MM.1S (cell line): Measurements from ENCODE around the gene PCCA.

Experiments
- DNase-seq: peaks from one replicate; pipeline ENCODE4 v3.0.0-alpha.2; 2015
- H2AFZ ChIP-seq: fragments of 300-600 bp; sonication (generic); 2 replicates; pipeline ENCODE4 v1.6.0; 2016; ENCODE audit warnings: antibody characterized with exemption, low read length
- H3F3A ChIP-seq: fragments of 300-600 bp; sonication (generic); 2 replicates; pipeline ENCODE4 v1.6.1; 2016; ENCODE audit warnings: mild to moderate bottlenecking, antibody characterized with exemption, low read length, moderate library complexity, mixed read lengths; ENCODE audit not compliant: insufficient read depth
- H3K27ac ChIP-seq: fragments of 300-600 bp; sonication (generic); 2 replicates; pipeline ENCODE4 v1.5.1; 2016; ENCODE audit warnings: mild to moderate bottlenecking, low read length
- H3K27me3 ChIP-seq: fragments of 300-600 bp; sonication (generic); replicated peaks from 2 replicates; pipeline ENCODE4 v1.6.0; 2016; ENCODE audit warnings: low read length; ENCODE audit not compliant: insufficient read depth
- H3K36me3 ChIP-seq: fragments of 300-600 bp; sonication (generic); replicated peaks from 2 replicates; pipeline ENCODE4 v1.6.1; 2016; ENCODE audit warnings: mild to moderate bottlenecking, low read length, mixed read lengths; ENCODE audit not compliant: insufficient read depth
- H3K4me1 ChIP-seq: fragments of 300-600 bp; sonication (generic); 2 replicates; pipeline ENCODE4 v1.6.1; 2016; ENCODE audit warnings: low read length, mixed read lengths
- H3K4me2 ChIP-seq: fragments of 300-600 bp; sonication (generic); 2 replicates; pipeline ENCODE4 v1.6.0; 2016; ENCODE audit warnings: low read depth, low read length
- H3K4me3 ChIP-seq: fragments of 300-600 bp; sonication (generic); 2 replicates; pipeline ENCODE4 v1.5.1; 2016; ENCODE audit warnings: low read length, mixed read lengths
- H3K79me2 ChIP-seq: fragments of 300-600 bp; sonication (generic); 2 replicates; pipeline ENCODE4 v1.6.1; 2016; ENCODE audit warnings: mixed run types, low read length, mixed read lengths
- H3K9ac ChIP-seq: fragments of 300-600 bp; sonication (generic); 2 replicates; pipeline ENCODE4 v1.6.1; 2016; ENCODE audit warnings: low read length, mixed read lengths
- H3K9me2 ChIP-seq: fragments of 300-600 bp; sonication (generic); replicated peaks from 2 replicates; pipeline ENCODE4 v1.6.1; 2016; ENCODE audit warnings: mild to moderate bottlenecking, low read length, mixed read lengths; ENCODE audit not compliant: insufficient read depth
- H3K9me3 ChIP-seq: fragments of 300-600 bp; sonication (generic); replicated peaks from 2 replicates; pipeline ENCODE4 v1.6.1; 2016; ENCODE audit warnings: mild to moderate bottlenecking, low read length, mixed read lengths; ENCODE audit not compliant: insufficient read depth
- H4K20me1 ChIP-seq: fragments of 300-600 bp; sonication (generic); 2 replicates; pipeline ENCODE4 v1.6.1; 2016; ENCODE audit warnings: mild to moderate bottlenecking, low read length, moderate library complexity, mixed read lengths; ENCODE audit not compliant: insufficient read depth
- EZH2 ChIP-seq: fragments of 300-600 bp; sonication (generic); optimal IDR thresholded peaks from 2 replicates; pipeline ENCODE3; 2017; ENCODE audit warnings: low read depth, mild to moderate bottlenecking, antibody characterized with exemption, low read length, mixed read lengths
- EZH2phosphoT487 ChIP-seq: fragments of 300-600 bp; sonication (generic); IDR thresholded peaks from 2 replicates; pipeline ENCODE4 v1.6.1; 2018; ENCODE audit warnings: antibody characterized with exemption, low read length
- TF ChIP-seq, protein P1 (sequence below): fragments of 300-600 bp; sonication (generic); IDR thresholded peaks from 2 replicates; pipeline ENCODE4 v1.5.1; 2016; ENCODE audit warnings: antibody characterized with exemption, low read length, mixed read lengths

The PCCA gene

DNA sequence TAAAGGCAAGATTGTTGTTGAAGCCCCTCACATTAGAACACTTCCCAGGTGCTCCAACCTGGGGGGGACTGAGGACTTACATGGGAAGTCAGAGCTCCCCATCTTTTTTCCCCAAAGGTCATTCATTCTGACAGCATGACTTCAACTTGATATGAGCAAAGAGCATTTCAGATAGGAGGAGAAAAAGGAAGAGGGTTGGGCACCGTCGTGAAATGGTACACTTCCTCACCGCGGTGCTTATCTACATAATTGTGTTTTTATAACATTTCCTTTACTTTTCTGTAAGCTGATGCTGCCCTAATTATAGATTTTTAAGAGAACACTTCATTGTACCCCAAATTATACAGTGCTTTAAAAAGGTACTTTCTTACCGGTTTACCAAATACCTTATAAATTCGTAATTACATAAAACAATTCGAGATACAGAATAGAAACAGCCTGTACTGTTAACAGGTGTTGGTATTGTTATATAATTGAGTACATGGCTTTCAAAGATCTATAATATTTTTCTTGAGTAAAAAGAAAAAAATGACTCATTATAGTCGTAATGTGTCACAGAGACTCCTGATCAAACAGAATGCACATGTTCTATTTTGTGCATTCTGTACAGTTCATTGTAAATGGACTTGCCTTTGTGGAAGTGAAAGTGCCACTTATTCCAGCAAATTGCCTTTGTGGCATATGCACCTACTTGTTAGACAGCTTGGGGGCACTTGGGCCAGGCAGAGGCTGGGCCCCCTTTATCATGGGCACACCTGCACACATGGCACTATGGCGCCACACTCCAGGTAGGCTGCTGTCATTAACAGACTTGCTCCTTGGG lies 417.9 kb downstream of the PCCA start:
- H3K4me3 ChIP-seq = 0 out of 2 replicates have a peak overlapping the region, but pooled peaks have one; percentile 10
- peak overlapping the region; percentile 12; the same call in 1 of the 2 replicates for H3K27ac ChIP-seq
- no peaks in the 10 kb centered on the region for H3K27me3 ChIP-seq
- TF ChIP-seq EZH2 (no peak), EZH2phosphoT487 (no peak)
- TF ChIP-seq, protein P1, sequence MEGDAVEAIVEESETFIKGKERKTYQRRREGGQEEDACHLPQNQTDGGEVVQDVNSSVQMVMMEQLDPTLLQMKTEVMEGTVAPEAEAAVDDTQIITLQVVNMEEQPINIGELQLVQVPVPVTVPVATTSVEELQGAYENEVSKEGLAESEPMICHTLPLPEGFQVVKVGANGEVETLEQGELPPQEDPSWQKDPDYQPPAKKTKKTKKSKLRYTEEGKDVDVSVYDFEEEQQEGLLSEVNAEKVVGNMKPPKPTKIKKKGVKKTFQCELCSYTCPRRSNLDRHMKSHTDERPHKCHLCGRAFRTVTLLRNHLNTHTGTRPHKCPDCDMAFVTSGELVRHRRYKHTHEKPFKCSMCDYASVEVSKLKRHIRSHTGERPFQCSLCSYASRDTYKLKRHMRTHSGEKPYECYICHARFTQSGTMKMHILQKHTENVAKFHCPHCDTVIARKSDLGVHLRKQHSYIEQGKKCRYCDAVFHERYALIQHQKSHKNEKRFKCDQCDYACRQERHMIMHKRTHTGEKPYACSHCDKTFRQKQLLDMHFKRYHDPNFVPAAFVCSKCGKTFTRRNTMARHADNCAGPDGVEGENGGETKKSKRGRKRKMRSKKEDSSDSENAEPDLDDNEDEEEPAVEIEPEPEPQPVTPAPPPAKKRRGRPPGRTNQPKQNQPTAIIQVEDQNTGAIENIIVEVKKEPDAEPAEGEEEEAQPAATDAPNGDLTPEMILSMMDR = no peak
- H3K4me2 ChIP-seq = peak overlapping the region; percentile 45; the same call in 1 of the 2 replicates
- H3K9me2 ChIP-seq = no peaks in the 10 kb centered on the region
- DNase-seq = no peak
- H2AFZ ChIP-seq = no peak overlapping the region
- no peaks in the 10 kb centered on the region for H3K79me2 ChIP-seq
- no peak overlapping the region for H3K9ac ChIP-seq
- H3F3A ChIP-seq = no peaks in the 10 kb centered on the region
- no peaks in the 10 kb centered on the region for H3K9me3 ChIP-seq
- no peaks in the 10 kb centered on the region for H3K4me1 ChIP-seq
- H3K36me3 ChIP-seq = no peaks in the 10 kb centered on the region
- H4K20me1 ChIP-seq = no peaks in the 10 kb centered on the region

DNA sequence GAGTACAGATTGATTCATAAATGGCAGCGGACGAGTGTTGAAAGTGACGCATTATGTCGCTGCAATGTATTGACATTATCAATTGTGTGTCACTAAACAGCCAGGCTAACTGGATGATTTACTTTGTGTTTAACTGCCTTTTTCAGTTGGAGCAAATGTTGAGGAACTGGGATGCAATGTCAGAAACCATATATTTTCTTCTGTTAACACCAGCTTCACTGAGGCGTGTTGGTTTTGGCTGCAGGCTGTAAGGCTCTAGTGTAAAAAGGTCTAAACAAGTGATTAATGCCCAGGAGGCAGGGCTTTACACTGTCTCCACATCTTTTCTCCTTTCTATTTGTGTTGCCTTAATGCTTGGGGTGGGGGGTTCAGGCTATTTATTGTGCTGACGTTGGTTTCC lies 419.6 kb downstream of the PCCA start:
- TF ChIP-seq EZH2phosphoT487 (no peak), EZH2 (no peak)
- TF ChIP-seq, protein P1 = no peak
- Histone ChIP-seq H3K4me2 (no peak overlapping the region), H3K9ac (no peak overlapping the region), H4K20me1 (no peaks in the 10 kb centered on the region), H3F3A (no peaks in the 10 kb centered on the region), H2AFZ (no peak overlapping the region), H3K4me1 (no peaks in the 10 kb centered on the region), H3K9me2 (no peaks in the 10 kb centered on the region), H3K9me3 (no peaks in the 10 kb centered on the region), H3K79me2 (no peaks in the 10 kb centered on the region), H3K27me3 (no peaks in the 10 kb centered on the region), H3K4me3 (no peak overlapping the region), H3K36me3 (no peaks in the 10 kb centered on the region), H3K27ac (no peak overlapping the region)
- DNase-seq = no peak

DNA sequence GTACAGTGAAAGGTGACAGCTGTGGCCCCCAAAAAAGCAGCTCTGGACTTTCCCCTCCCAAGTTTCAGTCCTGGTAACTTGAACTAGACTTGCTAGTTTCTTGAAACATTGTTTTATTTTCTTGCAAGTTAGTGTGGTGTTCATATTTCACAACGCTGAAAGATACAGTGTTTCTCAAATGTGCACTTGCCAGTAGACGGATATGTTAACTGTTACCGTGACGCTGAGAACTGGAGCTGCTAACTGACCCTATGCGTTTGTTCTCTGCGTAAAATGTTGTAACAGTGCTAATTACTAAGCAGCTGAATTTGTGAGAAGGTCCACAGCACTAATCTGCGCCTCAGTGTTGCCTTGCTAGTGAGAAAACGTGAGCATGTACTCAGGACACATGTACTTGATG lies 420.1 kb downstream of the PCCA start:
- Histone ChIP-seq H3K9me2 (no peaks in the 10 kb centered on the region), H3K4me2 (no peak overlapping the region), H3K79me2 (no peaks in the 10 kb centered on the region), H3K9ac (no peak overlapping the region), H3K4me3 (no peak overlapping the region), H3K27me3 (no peaks in the 10 kb centered on the region), H3K36me3 (no peaks in the 10 kb centered on the region), H3F3A (no peaks in the 10 kb centered on the region), H3K27ac (no peak overlapping the region), H4K20me1 (no peaks in the 10 kb centered on the region), H2AFZ (no peak overlapping the region), H3K4me1 (no peaks in the 10 kb centered on the region), H3K9me3 (no peaks in the 10 kb centered on the region)
- TF ChIP-seq EZH2phosphoT487 (no peak), EZH2 (no peak)
- TF ChIP-seq, protein P1 = no peak
- DNase-seq = no peak
